ENCODE measurements around the gene NDEL1. TPM values are rescaled to one million over a fixed set of nuclear protein-coding genes. Genes with fewer than 3 reads are reported as not detected.

Gene NDEL1
- total RNA-seq, 1 experiment from 2014 or later = 40.5 TPM

GRCh38 chr17:8405499-8406016 lies 30.1 kb upstream of the NDEL1 start:
- H3K36me3 Mint-ChIP-seq (ENCODE audit: insufficient read depth, unreplicated experiment) = peaks cover 5% of the 10 kb centered on the region
- no TSS peak for BruUV-seq (replicated peaks)
- DNase-seq = no peak
- H3K4me3 Mint-ChIP-seq (ENCODE audit: low read depth, unreplicated experiment) = no peak overlapping the region
- TF ChIP-seq CTCF (IDR thresholded peaks at IDR 0.05; ENCODE audit: unreplicated experiment) = no peak
- H3K27ac Mint-ChIP-seq (ENCODE audit: unreplicated experiment) = no peak overlapping the region
- intact Hi-C loops (cut with micrococcal nuclease; ENCODE audit: unreplicated experiment) = no loop called here
- H3K27me3 Mint-ChIP-seq (ENCODE audit: unreplicated experiment) = peaks cover 14% of the 10 kb centered on the region
- H3K4me1 Mint-ChIP-seq (ENCODE audit: low read depth, unreplicated experiment) = peaks cover 8% of the 10 kb centered on the region
- CTCF ChIA-PET = no interaction called here
- H3K9me3 Mint-ChIP-seq (ENCODE audit: low read depth, unreplicated experiment) = no peaks in the 10 kb centered on the region

GRCh38 chr17:8406174-8406573 lies 29.5 kb upstream of the NDEL1 start:
- no peak for TF ChIP-seq CTCF (IDR thresholded peaks at IDR 0.05; ENCODE audit: unreplicated experiment)
- peaks cover 8% of the 10 kb centered on the region for H3K4me1 Mint-ChIP-seq (ENCODE audit: low read depth, unreplicated experiment)
- CTCF ChIA-PET = no interaction called here
- BruUV-seq (replicated peaks) = no TSS peak
- intact Hi-C loops (cut with micrococcal nuclease; ENCODE audit: unreplicated experiment) = no loop called here
- DNase-seq = no peak
- H3K27ac Mint-ChIP-seq (ENCODE audit: unreplicated experiment) = no peak overlapping the region
- no peaks in the 10 kb centered on the region for H3K9me3 Mint-ChIP-seq (ENCODE audit: low read depth, unreplicated experiment)
- H3K27me3 Mint-ChIP-seq (ENCODE audit: unreplicated experiment) = peaks cover 8% of the 10 kb centered on the region
- H3K4me3 Mint-ChIP-seq (ENCODE audit: low read depth, unreplicated experiment) = no peak overlapping the region
- peaks cover 5% of the 10 kb centered on the region for H3K36me3 Mint-ChIP-seq (ENCODE audit: insufficient read depth, unreplicated experiment)

GRCh38 chr17:8408371-8408770 lies 27.3 kb upstream of the NDEL1 start:
- intact Hi-C loops (cut with micrococcal nuclease; ENCODE audit: unreplicated experiment) = no loop called here
- Mint-ChIP-seq H3K27ac (ENCODE audit: unreplicated experiment) (peak overlapping the region; percentile 97), H3K4me3 (ENCODE audit: low read depth, unreplicated experiment) (peak overlapping the region; percentile 67), H3K27me3 (ENCODE audit: unreplicated experiment) (no peaks in the 10 kb centered on the region), H3K36me3 (ENCODE audit: insufficient read depth, unreplicated experiment) (peaks cover 5% of the 10 kb centered on the region), H3K9me3 (ENCODE audit: low read depth, unreplicated experiment) (no peaks in the 10 kb centered on the region), H3K4me1 (ENCODE audit: low read depth, unreplicated experiment) (peaks cover 8% of the 10 kb centered on the region)
- peak; percentile 75 for DNase-seq
- TF ChIP-seq CTCF (IDR thresholded peaks at IDR 0.05; ENCODE audit: unreplicated experiment) = no peak
- CTCF ChIA-PET = interaction anchor here (3.2 kb wide), 1 partner anchor 25 kb away, joined by 14 read pairs; no protein-coding TSS in a partner anchor
- no TSS peak for BruUV-seq (replicated peaks)

GRCh38 chr17:8409966-8410882 lies 25.5 kb upstream of the NDEL1 start:
- H3K4me1 Mint-ChIP-seq (ENCODE audit: low read depth, unreplicated experiment) = peaks cover 8% of the 10 kb centered on the region
- no peaks in the 10 kb centered on the region for H3K9me3 Mint-ChIP-seq (ENCODE audit: low read depth, unreplicated experiment)
- H3K4me3 Mint-ChIP-seq (ENCODE audit: low read depth, unreplicated experiment) = no peak overlapping the region
- DNase-seq = peak; percentile 83
- no peak overlapping the region for H3K27ac Mint-ChIP-seq (ENCODE audit: unreplicated experiment)
- CTCF ChIA-PET = interaction anchor here (0.7 to 3.2 kb wide), 7 partner anchors 10 to 885 kb away, joined by 3 to 14 read pairs (median 4); no protein-coding TSS in a partner anchor
- TF ChIP-seq CTCF (IDR thresholded peaks at IDR 0.05; ENCODE audit: unreplicated experiment) = peak; percentile 53
- peaks cover 5% of the 10 kb centered on the region for H3K36me3 Mint-ChIP-seq (ENCODE audit: insufficient read depth, unreplicated experiment)
- BruUV-seq (replicated peaks) = no TSS peak
- intact Hi-C loops (cut with micrococcal nuclease; ENCODE audit: unreplicated experiment) = no loop called here
- no peaks in the 10 kb centered on the region for H3K27me3 Mint-ChIP-seq (ENCODE audit: unreplicated experiment)
